ENCODE results near the gene HSPA14.

- TF ChIP-seq CTCF (IDR thresholded peaks at IDR 0.05) (no peak), EZH2 (IDR thresholded peaks at IDR 0.05) (no peak), EZH2phosphoT487 (IDR thresholded peaks at IDR 0.05) (no peak)
Measured at GRCh38 chr10:14820775-14821154, 17.3 kb upstream of the HSPA14 start.

All from neural progenitor cell (in vitro differentiated cells).